Bronchial epithelial cell (primary cell): ENCODE results near the gene PSMG1. TPM values are rescaled to one million over a fixed set of nuclear protein-coding genes. Genes with fewer than 3 reads are reported as not detected.

Experiments used
- DNase-seq: peaks from one replicate; pipeline ENCODE4 v3.0.0-alpha.2; 2010; ENCODE audit warnings: low read depth
- FAIRE-seq: peaks from 2 replicates; lab custom pipeline; 2011; peaks lifted over from hg19 to GRCh38; lab: Jason Lieb, UNC
- H3K27me3 ChIP-seq: 2 replicates; pipeline ENCODE4 v1.5.1; 2011; ENCODE audit warnings: low read length; ENCODE audit not compliant: control insufficient read depth, insufficient read depth
- H3K36me3 ChIP-seq: 2 replicates; pipeline ENCODE4 v1.5.1; 2011; ENCODE audit warnings: low read length; ENCODE audit not compliant: control insufficient read depth, insufficient read depth
- H3K4me3 ChIP-seq: 2 replicates; pipeline ENCODE4 v1.5.1; 2011; ENCODE audit warnings: mild to moderate bottlenecking, low read depth, low read length, control low read depth
- CTCF ChIP-seq: IDR thresholded peaks from 2 replicates; pipeline ENCODE4 v1.5.1; 2011; ENCODE audit warnings: mild to moderate bottlenecking, moderate library complexity, low read length, control low read depth, inconsistent platforms; ENCODE audit not compliant: insufficient read depth, severe bottlenecking
- total RNA-seq: library from RNA; depleted of rRNA; stranded (reverse); fragments of >200 nt; gene quantifications from 2 replicates; pipeline ENCODE4 v1.2.1, GENCODE V29; 2014

The PSMG1 gene
- total RNA-seq, 1 donor from 2014 or later = 57.1 TPM

GRCh38 chr21:39173716-39174680, 9.3 kb downstream of the PSMG1 start:
- FAIRE-seq (no peak), DNase-seq (no peak)
- no peak for TF ChIP-seq CTCF
- Histone ChIP-seq H3K36me3 (peaks cover 22% of the 10 kb centered on the region), H3K4me3 (no peak overlapping the region), H3K27me3 (no peaks in the 10 kb centered on the region)

DNA sequence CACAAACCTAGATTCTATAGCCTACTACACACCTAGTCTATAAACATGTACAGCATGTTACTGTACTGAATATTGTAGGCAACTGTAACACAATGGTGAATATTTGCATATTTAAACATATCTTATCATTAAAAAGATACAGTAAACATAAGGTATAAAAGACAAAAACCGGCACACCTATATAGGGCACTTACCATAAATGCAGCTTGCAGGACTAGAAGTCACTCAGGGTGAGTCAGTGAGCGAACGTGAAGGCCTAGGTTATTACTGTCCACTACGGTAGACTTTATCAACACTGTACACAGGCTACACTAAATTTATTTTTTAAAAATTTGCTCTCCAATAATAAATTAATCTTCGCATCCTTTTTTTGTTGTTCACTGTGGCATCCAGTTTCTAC, 13.3 kb downstream of the PSMG1 start:
- TF ChIP-seq CTCF = no peak
- H3K4me3 ChIP-seq = no peak overlapping the region
- FAIRE-seq (no peak), DNase-seq (no peak)
- H3K27me3 ChIP-seq = no peaks in the 10 kb centered on the region
- H3K36me3 ChIP-seq = peaks cover 14% of the 10 kb centered on the region

GRCh38 chr21:39168800-39169199, 14.5 kb downstream of the PSMG1 start:
- FAIRE-seq (no peak), DNase-seq (no peak)
- Histone ChIP-seq H3K27me3 (no peaks in the 10 kb centered on the region), H3K36me3 (peaks cover 10% of the 10 kb centered on the region), H3K4me3 (no peak overlapping the region)
- TF ChIP-seq CTCF = no peak

GRCh38 chr21:39164523-39164922, 18.7 kb downstream of the PSMG1 start:
- DNase-seq (no peak), FAIRE-seq (no peak)
- Histone ChIP-seq H3K27me3 (no peaks in the 10 kb centered on the region), H3K4me3 (no peak overlapping the region), H3K36me3 (peaks cover 3% of the 10 kb centered on the region)
- no peak for TF ChIP-seq CTCF

GRCh38 chr21:39161064-39161463, 22.2 kb downstream of the PSMG1 start:
- Histone ChIP-seq H3K27me3 (no peaks in the 10 kb centered on the region), H3K36me3 (no peaks in the 10 kb centered on the region), H3K4me3 (no peak overlapping the region)
- FAIRE-seq (no peak), DNase-seq (no peak)
- TF ChIP-seq CTCF = no peak
